Measurements from ENCODE around the gene NHSL1. TPM values are rescaled to one million over a fixed set of nuclear protein-coding genes. Genes with fewer than 3 reads are reported as not detected.

NHSL1 gene
- 10 to 100 TPM; 13.3 to 15.5 TPM for total RNA-seq
- long read RNA-seq, donor 1, partial matches to known transcripts, result 1 of 5 reads
- long read RNA-seq, donor 1, other reads (novel, unspliced or antisense), result 4 of 5 reads
- long read RNA-seq, donor 2, partial matches to known transcripts, result 4 of 4 reads
- long read RNA-seq, donor 2, other reads (novel, unspliced or antisense), result 0 of 4 reads

GRCh38 chr6:138499303-138500018 is at the start of gene NHSL1:
Gene NHSL1 (minus strand): TSS chr6:138499494. CDS start chr6:138499290, 204 bp downstream.
- intact Hi-C loops (cut with DNase I), result no loop called here
- no peak for DNase-seq (ENCODE audit: low spot score)

GRCh38 chr6:138546733-138547185 is 47.5 kb upstream of the NHSL1 start:
- DNase-seq (ENCODE audit: low spot score), result no peak
- intact Hi-C loops (cut with DNase I), result no loop called here

GRCh38 chr6:138545621-138545980 is 46.3 kb upstream of the NHSL1 start:
- intact Hi-C loops (cut with DNase I), result no loop called here
- peak; percentile 82 for DNase-seq (ENCODE audit: low spot score)

GRCh38 chr6:138544501-138544900 is 45.2 kb upstream of the NHSL1 start:
- intact Hi-C loops (cut with DNase I), result no loop called here
- DNase-seq (ENCODE audit: low spot score), result no peak

- no peak for DNase-seq (ENCODE audit: low spot score)
- intact Hi-C loops (cut with DNase I), result no loop called here
Measured at GRCh38 chr6:138543657-138544056, 44.4 kb upstream of the NHSL1 start.

- intact Hi-C loops (cut with DNase I), result no loop called here
- no peak for DNase-seq (ENCODE audit: low spot score)
Measured at GRCh38 chr6:138541823-138542481, 42.7 kb upstream of the NHSL1 start.

- intact Hi-C loops (cut with DNase I), result no loop called here
- DNase-seq (ENCODE audit: low spot score), result no peak
Measured at GRCh38 chr6:138540468-138540867, 41.2 kb upstream of the NHSL1 start.

GRCh38 chr6:138539876-138540275 is 40.6 kb upstream of the NHSL1 start:
- no peak for DNase-seq (ENCODE audit: low spot score)
- intact Hi-C loops (cut with DNase I), result no loop called here

GRCh38 chr6:138538390-138539031 is 39.2 kb upstream of the NHSL1 start:
- no peak for DNase-seq (ENCODE audit: low spot score)
- intact Hi-C loops (cut with DNase I), result no loop called here

GRCh38 chr6:138537106-138537505 is 37.8 kb upstream of the NHSL1 start:
- intact Hi-C loops (cut with DNase I), result no loop called here
- DNase-seq (ENCODE audit: low spot score), result no peak

GRCh38 chr6:138535728-138536455 is 36.6 kb upstream of the NHSL1 start:
- DNase-seq (ENCODE audit: low spot score), result no peak
- intact Hi-C loops (cut with DNase I), result no loop called here

- DNase-seq (ENCODE audit: low spot score), result no peak
- intact Hi-C loops (cut with DNase I), result no loop called here
Measured at GRCh38 chr6:138533667-138534066, 34.4 kb upstream of the NHSL1 start.

GRCh38 chr6:138531387-138531786 is 32.1 kb upstream of the NHSL1 start:
- intact Hi-C loops (cut with DNase I), result no loop called here

GRCh38 chr6:138529478-138529877 is 30.2 kb upstream of the NHSL1 start:
- DNase-seq (ENCODE audit: low spot score), result no peak
- intact Hi-C loops (cut with DNase I), result no loop called here

More at GRCh38 chr6:138531387-138531786, 32.1 kb upstream of the NHSL1 start:
- DNase-seq (ENCODE audit: low spot score), result no peak

- intact Hi-C loops (cut with DNase I), result no loop called here
- no peak for DNase-seq (ENCODE audit: low spot score)
Measured at GRCh38 chr6:138528956-138529355, 29.7 kb upstream of the NHSL1 start.

GRCh38 chr6:138528137-138528536 is 28.8 kb upstream of the NHSL1 start:
- intact Hi-C loops (cut with DNase I), result no loop called here
- DNase-seq (ENCODE audit: low spot score), result no peak

- DNase-seq (ENCODE audit: low spot score), result no peak
- intact Hi-C loops (cut with DNase I), result no loop called here
Measured at GRCh38 chr6:138527411-138528088, 28.3 kb upstream of the NHSL1 start.

- intact Hi-C loops (cut with DNase I), result no loop called here
- DNase-seq (ENCODE audit: low spot score), result no peak
Measured at GRCh38 chr6:138526822-138527235, 27.5 kb upstream of the NHSL1 start.

- no peak for DNase-seq (ENCODE audit: low spot score)
- intact Hi-C loops (cut with DNase I), result no loop called here
Measured at GRCh38 chr6:138525355-138525754, 26.1 kb upstream of the NHSL1 start.
